Colonic mucosa (tissue), 4 donors: ENCODE data around the gene IBSP. TPM values are rescaled to one million over a fixed set of nuclear protein-coding genes. Genes with fewer than 3 reads are reported as not detected.

ENCODE experiments used
- DNase-seq: peaks from one replicate; pipeline ENCODE4 v3.0.0-alpha.2; 2020
- H3K27ac ChIP-seq: fragments of 200-600 bp; one replicate; pipeline ENCODE4 v1.8.0; 2021
- H3K27me3 ChIP-seq: fragments of 200-600 bp; one replicate; pipeline ENCODE4 v1.8.0; 2021
- H3K36me3 ChIP-seq: fragments of 200-600 bp; one replicate; pipeline ENCODE4 v1.8.0; 2021
- H3K4me1 ChIP-seq: fragments of 200-600 bp; one replicate; pipeline ENCODE4 v1.8.0; 2021; ENCODE audit warnings: mild to moderate bottlenecking
- H3K4me3 ChIP-seq: fragments of 200-600 bp; one replicate; pipeline ENCODE4 v1.8.0; 2021
- H3K9ac ChIP-seq, 2 donors: one replicate each; pipeline ENCODE4 v1.7.0; 2013; ENCODE audit warnings: control low read depth in 2 of 2, low read depth in 2 of 2, low read length in 2 of 2
- H3K9me3 ChIP-seq: fragments of 200-600 bp; one replicate; pipeline ENCODE4 v1.8.0; 2021
- intact Hi-C: fragments of 100-400 bp; cut with DNase I; formaldehyde crosslinking; loops from one replicate; pipeline ENCODE4 v1.14.1; 2022
- total RNA-seq, 2 donors: library from RNA; stranded (reverse); fragmentation: NEBNext Ultra II Directional in 1 of 2; extraction: Animal tissue kit (Norgen Biotek cat#: 25700) in 1 of 2; gene quantifications; one replicate each; pipeline ENCODE4 v1.2.1, GENCODE V29; 2021
- TF ChIP-seq, protein P1 (sequence below): fragments of 200-600 bp; IDR thresholded peaks from one replicate; pipeline ENCODE4 v1.8.0; 2022; ENCODE audit warnings: antibody characterized with exemption, mild to moderate bottlenecking
- donor health status: healthy.
- donor health status: DM: no; HTN: no; CAD: no.
- donor health status: DM: no; HTN: no; CAD: no.

IBSP gene
- total RNA-seq, 2 donors from 2014 or later, result not detected

GRCh38 chr4:87823200-87823599, 23.8 kb downstream of the IBSP start:
- Histone ChIP-seq H3K4me3 (no peak overlapping the region), H3K36me3 (no peaks in the 10 kb centered on the region), H3K9ac (no peak overlapping the region), H3K27ac (no peak overlapping the region), H3K27me3 (no peaks in the 10 kb centered on the region), H3K4me1 (no peaks in the 10 kb centered on the region), H3K9me3 (no peaks in the 10 kb centered on the region)
- no peak for DNase-seq
- TF ChIP-seq, protein P1, sequence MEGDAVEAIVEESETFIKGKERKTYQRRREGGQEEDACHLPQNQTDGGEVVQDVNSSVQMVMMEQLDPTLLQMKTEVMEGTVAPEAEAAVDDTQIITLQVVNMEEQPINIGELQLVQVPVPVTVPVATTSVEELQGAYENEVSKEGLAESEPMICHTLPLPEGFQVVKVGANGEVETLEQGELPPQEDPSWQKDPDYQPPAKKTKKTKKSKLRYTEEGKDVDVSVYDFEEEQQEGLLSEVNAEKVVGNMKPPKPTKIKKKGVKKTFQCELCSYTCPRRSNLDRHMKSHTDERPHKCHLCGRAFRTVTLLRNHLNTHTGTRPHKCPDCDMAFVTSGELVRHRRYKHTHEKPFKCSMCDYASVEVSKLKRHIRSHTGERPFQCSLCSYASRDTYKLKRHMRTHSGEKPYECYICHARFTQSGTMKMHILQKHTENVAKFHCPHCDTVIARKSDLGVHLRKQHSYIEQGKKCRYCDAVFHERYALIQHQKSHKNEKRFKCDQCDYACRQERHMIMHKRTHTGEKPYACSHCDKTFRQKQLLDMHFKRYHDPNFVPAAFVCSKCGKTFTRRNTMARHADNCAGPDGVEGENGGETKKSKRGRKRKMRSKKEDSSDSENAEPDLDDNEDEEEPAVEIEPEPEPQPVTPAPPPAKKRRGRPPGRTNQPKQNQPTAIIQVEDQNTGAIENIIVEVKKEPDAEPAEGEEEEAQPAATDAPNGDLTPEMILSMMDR, result no peak
- intact Hi-C loops, result no loop called here

DNA sequence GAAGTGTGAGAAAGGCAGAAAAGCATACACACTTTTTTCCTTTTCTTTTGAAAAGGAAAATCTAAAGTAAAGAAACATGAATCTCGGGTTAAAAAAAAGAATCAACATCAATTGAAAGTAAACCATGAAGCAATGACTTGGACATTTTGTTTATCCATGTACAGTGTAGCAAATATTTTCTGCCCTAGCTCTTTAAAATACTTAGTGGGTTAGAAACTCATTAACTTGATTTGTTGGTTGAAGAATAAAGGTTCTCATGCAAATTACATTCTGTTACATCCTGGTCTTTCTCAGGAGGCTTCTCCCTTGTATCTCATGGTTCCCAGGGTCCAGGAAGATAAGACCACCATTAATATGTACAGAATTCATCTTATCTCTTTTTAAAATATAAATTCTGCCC, 24.4 kb downstream of the IBSP start:
- intact Hi-C loops, result no loop called here
- DNase-seq, result no peak
- Histone ChIP-seq H3K36me3 (no peaks in the 10 kb centered on the region), H3K9ac (no peak overlapping the region), H3K27ac (no peak overlapping the region), H3K4me1 (no peaks in the 10 kb centered on the region), H3K4me3 (no peak overlapping the region), H3K9me3 (no peaks in the 10 kb centered on the region), H3K27me3 (no peaks in the 10 kb centered on the region)
- TF ChIP-seq, protein P1, result no peak

GRCh38 chr4:87824352-87824751, 25.0 kb downstream of the IBSP start:
- TF ChIP-seq, protein P1, result no peak
- Histone ChIP-seq H3K9me3 (no peaks in the 10 kb centered on the region), H3K27ac (no peak overlapping the region), H3K4me1 (no peaks in the 10 kb centered on the region), H3K27me3 (no peaks in the 10 kb centered on the region), H3K36me3 (no peaks in the 10 kb centered on the region), H3K4me3 (no peak overlapping the region), H3K9ac (no peak overlapping the region)
- intact Hi-C loops, result no loop called here
- no peak for DNase-seq

GRCh38 chr4:87832669-87833068, 33.3 kb downstream of the IBSP start, which contains the start of gene MEPE:
MEPE (plus strand) TSS chr4:87832969; CDS start chr4:87834715, 1,746 bp downstream.
- Histone ChIP-seq H3K9ac (no peak within 1 kb of the TSS), H3K27me3 (no peaks in the 10 kb centered on the region), H3K27ac (no peak within 1 kb of the TSS), H3K36me3 (no peaks in the 10 kb centered on the region), H3K4me3 (no peak within 1 kb of the TSS), H3K4me1 (no peaks in the 10 kb centered on the region), H3K9me3 (no peaks in the 10 kb centered on the region)
- intact Hi-C loops, result no loop called here
- DNase-seq, result no peak
- TF ChIP-seq, protein P1, result no peak

DNA sequence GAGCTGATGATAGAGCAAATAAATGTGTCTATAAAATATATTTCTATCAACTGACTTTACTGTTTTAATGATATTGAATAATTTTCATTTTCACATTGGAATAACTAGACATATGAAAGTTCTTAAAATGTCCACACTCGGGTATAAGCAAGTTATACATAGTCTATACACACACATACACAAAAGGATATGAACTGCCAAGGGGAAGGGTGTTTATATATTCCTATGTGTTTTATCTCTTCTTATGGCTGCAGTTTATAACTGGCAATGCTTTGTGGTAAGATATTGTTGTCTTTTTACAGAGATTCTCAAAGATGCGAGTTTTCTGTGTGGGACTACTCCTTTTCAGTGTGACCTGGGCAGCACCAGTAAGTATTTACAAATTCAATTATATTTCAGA, 35.0 kb downstream of the IBSP start:
- TF ChIP-seq, protein P1, result no peak
- intact Hi-C loops, result no loop called here
- DNase-seq, result no peak
- Histone ChIP-seq H3K9ac (no peak overlapping the region), H3K27me3 (no peaks in the 10 kb centered on the region), H3K4me1 (no peaks in the 10 kb centered on the region), H3K27ac (no peak overlapping the region), H3K4me3 (no peak overlapping the region), H3K36me3 (no peaks in the 10 kb centered on the region), H3K9me3 (no peaks in the 10 kb centered on the region)
